DMS114 treated with DMSO at 0.1 percent for 48 hours (cell line): Measurements from ENCODE around the gene PSMD8.
"Not testable (repeated sequence)": the region's sequence is repeated elsewhere in the genome, so short reads cannot be mapped to it uniquely, and the experiment has no call there.

Experiments used
- DNase-seq: peaks from one replicate; lab custom pipeline; 2025; ENCODE audit not compliant: unreplicated experiment; lab: John Stamatoyannopoulos, UW

Gene PSMD8

GRCh38 chr19:38361633-38362075 lies 12.7 kb upstream of the PSMD8 start:
- peak; percentile 88 for DNase-seq

GRCh38 chr19:38362076-38362945 lies 12.1 kb upstream of the PSMD8 start:
- peak; percentile 85 for DNase-seq

GRCh38 chr19:38362946-38363688 lies 11.3 kb upstream of the PSMD8 start:
- not testable (repeated sequence) for DNase-seq

GRCh38 chr19:38367041-38367440 lies 7.3 kb upstream of the PSMD8 start:
- DNase-seq = no peak

- no peak for DNase-seq
Observed at GRCh38 chr19:38369584-38369983, 4.8 kb upstream of the PSMD8 start.

GRCh38 chr19:38370299-38370698 lies 4.1 kb upstream of the PSMD8 start:
- DNase-seq = no peak

- DNase-seq = no peak
Observed at GRCh38 chr19:38371081-38371480, 3.3 kb upstream of the PSMD8 start.

GRCh38 chr19:38373907-38374331 lies 452 bp upstream of the PSMD8 start:
- DNase-seq = no peak

GRCh38 chr19:38375098-38375493 lies 725 bp downstream of the PSMD8 start:
- no peak for DNase-seq

- DNase-seq = no peak
Observed at GRCh38 chr19:38375748-38376147, 1.4 kb downstream of the PSMD8 start.

GRCh38 chr19:38376576-38376975 lies 2.2 kb downstream of the PSMD8 start:
- DNase-seq = no peak

- DNase-seq = no peak
Observed at GRCh38 chr19:38377052-38377451, 2.7 kb downstream of the PSMD8 start.

- no peak for DNase-seq
Observed at GRCh38 chr19:38378866-38379265, 4.5 kb downstream of the PSMD8 start.

- DNase-seq = no peak
Observed at GRCh38 chr19:38381138-38381537, 6.8 kb downstream of the PSMD8 start.

- DNase-seq = no peak
Observed at GRCh38 chr19:38383184-38383583, 8.8 kb downstream of the PSMD8 start.

- DNase-seq = no peak
Observed at GRCh38 chr19:38383743-38384142, 9.4 kb downstream of the PSMD8 start.

- DNase-seq = no peak
Observed at GRCh38 chr19:38384209-38385027, 10.0 kb downstream of the PSMD8 start.

GRCh38 chr19:38385057-38385803 lies 10.9 kb downstream of the PSMD8 start:
- no peak for DNase-seq

GRCh38 chr19:38385804-38386257 lies 11.5 kb downstream of the PSMD8 start:
- DNase-seq = no peak

- DNase-seq = no peak
Observed at GRCh38 chr19:38386300-38386970, 12.1 kb downstream of the PSMD8 start.
